ENCODE results near the gene TXNRD2.

The TXNRD2 gene

GRCh38 chr22:19891317-19892256 lies 50.0 kb downstream of the TXNRD2 start:
- Histone ChIP-seq H4K91ac (ENCODE audit: low read depth, low read length, poor library complexity) (peak overlapping the region; percentile 87), H3K79me1 (ENCODE audit: low read depth, low read length) (peaks cover 3% of the 10 kb centered on the region), H3K18ac (ENCODE audit: low read length) (peak overlapping the region; percentile 98), H3K27me3 (ENCODE audit: control insufficient read depth in 3 of 3, insufficient read depth in 3 of 3, low read depth in 1 of 3, low read length in 3 of 3) (peaks cover 0 to 2% (median 0%) of the 10 kb centered on the region in 3 experiments), H2AK5ac (ENCODE audit: low read depth, low read length) (peak overlapping the region; percentile 98), H2AFZ (ENCODE audit: low read length) (peak overlapping the region; percentile 78), H3K9me3 (replicated peaks in 1 of 2; ENCODE audit: control insufficient read depth in 2 of 2, insufficient read depth in 1 of 2, low read depth in 1 of 2, low read length in 2 of 2) (no peaks in the 10 kb centered on the region), H2BK120ac (ENCODE audit: low read depth, low read length) (peak overlapping the region; percentile 99), H3K4ac (ENCODE audit: low read length) (peak overlapping the region; percentile 97), H3K14ac (ENCODE audit: low read length) (peak overlapping the region; percentile 95), H3K4me1 (ENCODE audit: control insufficient read depth in 2 of 2, insufficient read depth in 1 of 2, low read depth in 1 of 2, low read length in 2 of 2) (peaks cover 26 to 31% of the 10 kb centered on the region in 2 donors), H3K4me3 (ENCODE audit: low read length in 2 of 2) (peak overlapping the region; percentile 18 to 42), H3K9ac (ENCODE audit: low read depth, low read length, poor library complexity) (peak overlapping the region; percentile 56), H3K36me3 (replicated peaks in 1 of 2; ENCODE audit: control insufficient read depth in 2 of 2, insufficient read depth in 2 of 2, low read length in 2 of 2) (no peaks in the 10 kb centered on the region), H4K8ac (ENCODE audit: low read depth, low read length) (no peak overlapping the region), H2BK12ac (ENCODE audit: low read length) (peak overlapping the region; percentile 97), H2BK5ac (ENCODE audit: low read length) (peak overlapping the region; percentile 30), H3K27ac (replicated peaks; ENCODE audit: low read length) (peak overlapping the region; percentile 62), H2BK15ac (ENCODE audit: low read length) (peak overlapping the region; percentile 88), H3K23ac (ENCODE audit: low read depth, low read length, poor library complexity) (peak overlapping the region; percentile 97), H3K4me2 (ENCODE audit: insufficient read depth, low read length, poor library complexity, severe bottlenecking) (peak overlapping the region; percentile 15)
- DNase-seq (ENCODE audit: low spot score): peak; percentile 71
- WGBS, 2 donors (ENCODE audit: extremely low coverage in 2 of 2, insufficient read length in 2 of 2, insufficient replicate concordance in 1 of 2): no CpG with 5 or more reads among the region's 32 CpGs

- Histone ChIP-seq H3K79me1 (ENCODE audit: low read depth, low read length) (peaks cover 3% of the 10 kb centered on the region), H3K9ac (ENCODE audit: low read depth, low read length, poor library complexity) (no peak overlapping the region), H3K4ac (ENCODE audit: low read length) (peak overlapping the region; percentile 97), H2AK5ac (ENCODE audit: low read depth, low read length) (peak overlapping the region; percentile 98), H4K8ac (ENCODE audit: low read depth, low read length) (peak overlapping the region; percentile 3), H3K23ac (ENCODE audit: low read depth, low read length, poor library complexity) (peak overlapping the region; percentile 86), H2BK15ac (ENCODE audit: low read length) (peak overlapping the region; percentile 88), H3K14ac (ENCODE audit: low read length) (no peak overlapping the region), H2BK120ac (ENCODE audit: low read depth, low read length) (peak overlapping the region; percentile 84), H3K27ac (replicated peaks; ENCODE audit: low read length) (peak overlapping the region; percentile 25), H3K4me3 (ENCODE audit: low read length in 2 of 2) (no peak overlapping the region), H3K18ac (ENCODE audit: low read length) (peak overlapping the region; percentile 96), H3K4me1 (ENCODE audit: control insufficient read depth in 2 of 2, insufficient read depth in 1 of 2, low read depth in 1 of 2, low read length in 2 of 2) (peaks cover 26 to 31% of the 10 kb centered on the region in 2 donors), H2BK5ac (ENCODE audit: low read length) (peak overlapping the region; percentile 30), H2BK12ac (ENCODE audit: low read length) (peak overlapping the region; percentile 97), H2AFZ (ENCODE audit: low read length) (peak overlapping the region; percentile 78), H4K91ac (ENCODE audit: low read depth, low read length, poor library complexity) (peak overlapping the region; percentile 87), H3K27me3 (ENCODE audit: control insufficient read depth in 3 of 3, insufficient read depth in 3 of 3, low read depth in 1 of 3, low read length in 3 of 3) (peaks cover 0 to 3% (median 0%) of the 10 kb centered on the region in 3 experiments), H3K4me2 (ENCODE audit: insufficient read depth, low read length, poor library complexity, severe bottlenecking) (no peak overlapping the region), H3K36me3 (replicated peaks in 1 of 2; ENCODE audit: control insufficient read depth in 2 of 2, insufficient read depth in 2 of 2, low read length in 2 of 2) (no peaks in the 10 kb centered on the region), H3K9me3 (replicated peaks in 1 of 2; ENCODE audit: control insufficient read depth in 2 of 2, insufficient read depth in 1 of 2, low read depth in 1 of 2, low read length in 2 of 2) (no peaks in the 10 kb centered on the region)
- no CpG with 5 or more reads among the region's 20 CpGs for WGBS, 2 donors (ENCODE audit: extremely low coverage in 2 of 2, insufficient read length in 2 of 2, insufficient replicate concordance in 1 of 2)
- no peak for DNase-seq (ENCODE audit: low spot score)
Observed at GRCh38 chr22:19890502-19891316, 50.9 kb downstream of the TXNRD2 start.

- Histone ChIP-seq H3K4me3 (ENCODE audit: low read length in 2 of 2) (no peak overlapping the region), H3K4me2 (ENCODE audit: insufficient read depth, low read length, poor library complexity, severe bottlenecking) (no peak overlapping the region), H3K4ac (ENCODE audit: low read length) (no peak overlapping the region), H2BK15ac (ENCODE audit: low read length) (peak overlapping the region; percentile 22), H3K27me3 (ENCODE audit: control insufficient read depth in 3 of 3, insufficient read depth in 3 of 3, low read depth in 1 of 3, low read length in 3 of 3) (peaks cover 0 to 3% (median 0%) of the 10 kb centered on the region in 3 experiments), H3K79me1 (ENCODE audit: low read depth, low read length) (peaks cover 3% of the 10 kb centered on the region), H3K27ac (replicated peaks; ENCODE audit: low read length) (no peak overlapping the region), H3K14ac (ENCODE audit: low read length) (no peak overlapping the region), H2AFZ (ENCODE audit: low read length) (no peak overlapping the region), H2BK120ac (ENCODE audit: low read depth, low read length) (no peak overlapping the region), H3K18ac (ENCODE audit: low read length) (peak overlapping the region; percentile 89), H3K9me3 (replicated peaks in 1 of 2; ENCODE audit: control insufficient read depth in 2 of 2, insufficient read depth in 1 of 2, low read depth in 1 of 2, low read length in 2 of 2) (no peaks in the 10 kb centered on the region), H3K36me3 (replicated peaks in 1 of 2; ENCODE audit: control insufficient read depth in 2 of 2, insufficient read depth in 2 of 2, low read length in 2 of 2) (no peaks in the 10 kb centered on the region), H4K91ac (ENCODE audit: low read depth, low read length, poor library complexity) (no peak overlapping the region), H3K4me1 (ENCODE audit: control insufficient read depth in 2 of 2, insufficient read depth in 1 of 2, low read depth in 1 of 2, low read length in 2 of 2) (peaks cover 26 to 31% of the 10 kb centered on the region in 2 donors), H2AK5ac (ENCODE audit: low read depth, low read length) (peak overlapping the region; percentile 90), H2BK12ac (ENCODE audit: low read length) (peak overlapping the region; percentile 77), H4K8ac (ENCODE audit: low read depth, low read length) (no peak overlapping the region), H3K9ac (ENCODE audit: low read depth, low read length, poor library complexity) (no peak overlapping the region), H3K23ac (ENCODE audit: low read depth, low read length, poor library complexity) (peak overlapping the region; percentile 70), H2BK5ac (ENCODE audit: low read length) (no peak overlapping the region)
- no CpG with 5 or more reads among the region's 9 CpGs for WGBS, 2 donors (ENCODE audit: extremely low coverage in 2 of 2, insufficient read length in 2 of 2, insufficient replicate concordance in 1 of 2)
- no peak for DNase-seq (ENCODE audit: low spot score)
Observed at GRCh38 chr22:19889951-19890350, 51.7 kb downstream of the TXNRD2 start.

Data from neuronal stem cell (in vitro differentiated cells).